HepG2 (cell line): ENCODE results near the gene COLEC12. TPM values are rescaled to one million over a fixed set of nuclear protein-coding genes. Genes with fewer than 3 reads are reported as not detected.

Experiments used
- ATAC-seq: fragments of 200-7000 bp; cut with Tn5 transposase; 3 replicates; pipeline ENCODE4 v1.9.1; 2020; ENCODE audit warnings: mild to moderate bottlenecking, moderate library complexity
- BruUV-seq: library from RNA; stranded (reverse); fragments of 400-500 nt; replicated peaks from 2 replicates; lab custom pipeline; 2021; lab: Mats Ljungman, UMichigan
- CTCF ChIA-PET: fragments of 300-600 bp; formaldehyde crosslinking; extraction: SDS; loops from one replicate; lab custom pipeline; 2021; ENCODE audit warnings: low total read pairs, inconsistent platforms, low intra/inter-chr PET ratio; lab: Yijun Ruan, JAX
- POLR2A ChIA-PET: fragments of 350-600 bp; sonication (Branson Sonifier 250); formaldehyde crosslinking; loops from one replicate; lab custom pipeline; 2020; ENCODE audit warnings: antibody characterized with exemption, inconsistent platforms; lab: Yijun Ruan, JAX
- DNase-seq: peaks from one replicate; pipeline ENCODE4 v3.0.0-alpha.2; 2015; ENCODE audit warnings: low spot score
- FAIRE-seq: peaks from 3 replicates; lab custom pipeline; 2011; peaks lifted over from hg19 to GRCh38; lab: Jason Lieb, UNC
- H2AFZ ChIP-seq: one replicate; pipeline ENCODE4 v1.6.1; 2011; ENCODE audit warnings: low read length, inconsistent platforms
- H3K27ac ChIP-seq: fragments of 300-600 bp; 3 replicates; pipeline ENCODE4 v1.8.0; 2011; ENCODE audit warnings: mixed run types, mild to moderate bottlenecking, mixed read lengths, low read length, inconsistent platforms; ENCODE audit not compliant: insufficient read depth; ENCODE audit errors: extremely low read length
- H3K27me3 ChIP-seq, 2 experiments: fragments of 200-600 bp in 1 of 2; 2 replicates in 1 of 2; 3 replicates in 1 of 2; pipeline versions ENCODE4 v1.6.0 to v1.8.0; 2011; ENCODE audit warnings: low read length in 2 of 2, mild to moderate bottlenecking in 2 of 2, moderate library complexity in 2 of 2, inconsistent platforms in 1 of 2; ENCODE audit not compliant: insufficient read depth in 2 of 2, control insufficient read depth in 1 of 2
- H3K36me3 ChIP-seq, 2 experiments: fragments of 200-600 bp in 1 of 2; replicated peaks in 1 of 2; 2 replicates in 1 of 2; 3 replicates in 1 of 2; pipeline versions ENCODE4 v1.5.1 to v1.8.0; 2011; ENCODE audit warnings: low read length in 2 of 2, inconsistent platforms in 1 of 2; ENCODE audit not compliant: insufficient read depth in 2 of 2, control insufficient read depth in 1 of 2
- H3K4me1 ChIP-seq: 2 replicates; pipeline ENCODE4 v1.5.1; 2012; ENCODE audit warnings: low read length, inconsistent platforms; ENCODE audit not compliant: insufficient read depth
- H3K4me2 ChIP-seq: 2 replicates; pipeline ENCODE4 v1.6.0; 2011; ENCODE audit warnings: low read depth, low read length, inconsistent platforms
- H3K4me3 ChIP-seq, 3 experiments: fragments of 200-600 bp in 1 of 3; sonication (generic), shearing (Covaris generic) in 1 of 3; replicated peaks in 1 of 3; 2 replicates each; pipeline ENCODE4 v1.5.1; 2011 to 2016; ENCODE audit warnings: low read length in 3 of 3, inconsistent platforms in 2 of 3, low read depth in 2 of 3, mild to moderate bottlenecking in 2 of 3, control low read depth in 1 of 3, mixed read lengths in 1 of 3; ENCODE audit not compliant: insufficient read depth in 1 of 3
- H3K79me2 ChIP-seq: one replicate; pipeline ENCODE4 v1.6.1; 2011; ENCODE audit warnings: low read length, inconsistent platforms; ENCODE audit not compliant: insufficient read depth
- H3K9ac ChIP-seq: 2 replicates; pipeline ENCODE4 v1.6.0; 2011; ENCODE audit warnings: mild to moderate bottlenecking, low read depth, low read length, inconsistent platforms; ENCODE audit not compliant: insufficient read depth
- H3K9me3 ChIP-seq: 2 replicates; pipeline ENCODE4 v1.5.1; 2012; ENCODE audit warnings: mild to moderate bottlenecking, low read length
- H4K20me1 ChIP-seq: 2 replicates; pipeline ENCODE4 v1.6.0; 2011; ENCODE audit warnings: inconsistent platforms, mild to moderate bottlenecking, low read length, moderate library complexity; ENCODE audit not compliant: insufficient read depth
- HMGXB4 ChIP-seq, 2 experiments: sonication (generic) in 1 of 2; formaldehyde crosslinking in 1 of 2; IDR thresholded peaks; 2 replicates each; pipeline versions ENCODE4 v1.4.0 to v1.6.1; 2018 to 2020; ENCODE audit warnings: missing genetic modification reagents in 2 of 2, borderline replicate concordance in 1 of 2, low read depth in 1 of 2, mild to moderate bottlenecking in 1 of 2, missing biosample characterization in 1 of 2
- MAFF ChIP-seq: IDR thresholded peaks from 2 replicates; pipeline ENCODE4 v1.6.1; 2011; ENCODE audit warnings: low read depth, low read length, improper control_type of control experiment
- NCOA1 ChIP-seq: sonication (generic); formaldehyde crosslinking; IDR thresholded peaks from 2 replicates; pipeline ENCODE4 v1.9.0; 2021; ENCODE audit warnings: missing genetic modification reagents
- NCOR1 ChIP-seq: fragments of 200-600 bp; sonication (generic); IDR thresholded peaks from 2 replicates; pipeline ENCODE4 v1.7.0; 2017; ENCODE audit warnings: antibody characterized with exemption, low read length, borderline replicate concordance
- NFE2L2 ChIP-seq: fragments of 150-350 bp; IDR thresholded peaks from 2 replicates; pipeline ENCODE4 v1.6.1; 2014; ENCODE audit warnings: low read length
- NR2F6 ChIP-seq, 2 experiments: IDR thresholded peaks; 2 replicates each; pipeline ENCODE4 v1.6.1; 2016; ENCODE audit warnings: antibody characterized with exemption in 1 of 2, mild to moderate bottlenecking in 1 of 2
- PCBP1 ChIP-seq: fragments of 200-400 bp; formaldehyde crosslinking; IDR thresholded peaks from 2 replicates; pipeline ENCODE4 v1.6.1; 2017; ENCODE audit warnings: mild to moderate bottlenecking, low read depth, low read length, borderline replicate concordance
- REST ChIP-seq, 2 experiments: IDR thresholded peaks; 2 replicates each; pipeline ENCODE4 v1.6.1; 2011 to 2012; ENCODE audit warnings: low read length in 2 of 2, borderline replicate concordance in 1 of 2, low read depth in 1 of 2, mild to moderate bottlenecking in 1 of 2, moderate library complexity in 1 of 2
- REXO4 ChIP-seq: sonication (generic); formaldehyde crosslinking; IDR thresholded peaks from 2 replicates; pipeline ENCODE4 v1.8.0; 2022; ENCODE audit warnings: missing genetic modification reagents, mild to moderate bottlenecking, borderline replicate concordance
- SMARCE1 ChIP-seq: fragments of 450-650 bp; IDR thresholded peaks from 2 replicates; pipeline ENCODE4 v1.6.1; 2017; ENCODE audit warnings: borderline replicate concordance
- SNAI1 ChIP-seq: sonication (generic); formaldehyde crosslinking; IDR thresholded peaks from 2 replicates; pipeline ENCODE4 v1.5.0; 2020; ENCODE audit warnings: mild to moderate bottlenecking, missing genetic modification reagents, borderline replicate concordance
- ZNF12 ChIP-seq: sonication (generic); formaldehyde crosslinking; IDR thresholded peaks from 2 replicates; pipeline ENCODE4 v1.5.0; 2020; ENCODE audit warnings: missing genetic modification reagents
- ZNF484 ChIP-seq: sonication (generic); formaldehyde crosslinking; IDR thresholded peaks from 2 replicates; pipeline ENCODE4 v1.5.1; 2020; ENCODE audit warnings: mild to moderate bottlenecking, low read depth, missing genetic modification reagents, borderline replicate concordance
- ZNF644 ChIP-seq: IDR thresholded peaks from 2 replicates; pipeline ENCODE4 v1.6.1; 2016; ENCODE audit warnings: low read depth
- WGBS: methylation state at CpG from one replicate; pipeline ENCODE4 v1.1.6; 2017; ENCODE audit warnings: low lambda C conversion rate; 5-methylcytosine and 5-hydroxymethylcytosine counted together
- in situ Hi-C: cut with HindIII; loops from 2 replicates; pipeline ENCODE4 v1.10.0; 2017; ENCODE audit warnings: low pct_unique_long_range_greater_than_20kb; ENCODE audit not compliant: extremely low pct_ligation_motif_present
- intact Hi-C: fragments of 100-400 bp; cut with micrococcal nuclease; formaldehyde crosslinking; loops from one replicate; pipeline ENCODE4 v1.10.0; 2022; ENCODE audit not compliant: unreplicated experiment
- polyA plus RNA-seq, 8 experiments: library from polyadenylated mRNA; depleted of rRNA in 3 of 8; stranded (reverse) in 7 of 8; unstranded in 1 of 8; fragments of >200 nt; fragmentation: Illumina TruSeq in 4 of 8; extraction: Trizol in 4 of 8; gene quantifications; 2 replicates each; pipeline versions ENCODE4 v1.2.1 to v1.2.3, GENCODE V29; 2011 to 2016; ENCODE audit warnings: low read depth in 4 of 8, missing spikeins in 1 of 8, mixed read lengths in 1 of 8; ENCODE audit not compliant: insufficient read depth in 1 of 8
- total RNA-seq, 5 experiments: library from RNA; depleted of rRNA; stranded (reverse); fragments of >200 nt; fragmentation: Illumina TruSeq; extraction: Trizol; gene quantifications; 2 replicates each; pipeline ENCODE4 v1.2.3, GENCODE V29; 2016; ENCODE audit warnings: low read depth in 1 of 5

COLEC12 gene
- total and polyA plus RNA-seq, 2 of the 13 experiments (the other 11 are each of a cell fraction or from before 2014, with no cell fraction given): 0.02 to 0.11 TPM

- WGBS: 37% methylated on average over 4 of the region's 4 CpGs
- DNase-seq: no peak
- H3K36me3 ChIP-seq: no peaks in the 10 kb centered on the region
- H3K9ac ChIP-seq: no peak overlapping the region
- ATAC-seq: no peak
- no peak overlapping the region for H2AFZ ChIP-seq
- FAIRE-seq: no peak
- no peak for TF ChIP-seq SNAI1
- TF ChIP-seq ZNF12 (CRISPR knock-in tag): no peak
- TF ChIP-seq REXO4: no peak
- no peak for TF ChIP-seq NR2F6 (IDR thresholded peaks at IDR 0.05)
- TF ChIP-seq NR2F6 (CRISPR knock-in tag; IDR thresholded peaks at IDR 0.05): no peak
- no peak for TF ChIP-seq HMGXB4 (CRISPR knock-in tag; IDR thresholded peaks at IDR 0.05; ENCODE audit: borderline replicate concordance in 1 of 2, low read depth in 1 of 2)
- TF ChIP-seq MAFF: no peak
- TF ChIP-seq SMARCE1: no peak
- TF ChIP-seq ZNF484 (CRISPR knock-in tag): no peak
- no peak for TF ChIP-seq PCBP1
- no peak for TF ChIP-seq REST (IDR thresholded peaks at IDR 0.05; ENCODE audit: borderline replicate concordance in 1 of 2, low read depth in 1 of 2, low read length in 2 of 2)
- no peak for TF ChIP-seq NCOA1 (CRISPR knock-in tag)
- no peak for TF ChIP-seq ZNF644 (CRISPR knock-in tag)
- no peak for TF ChIP-seq NFE2L2
- TF ChIP-seq NCOR1: no peak
- TF ChIP-seq, all 625 proteins: peak for 0
- Histone ChIP-seq H3K4me3 (no peak overlapping the region), H3K27ac (no peak overlapping the region), H3K27me3 (no peaks in the 10 kb centered on the region), H3K9me3 (no peaks in the 10 kb centered on the region), H3K79me2 (no peaks in the 10 kb centered on the region), H3K4me1 (peaks cover 13% of the 10 kb centered on the region), H3K4me2 (no peak overlapping the region), H4K20me1 (no peaks in the 10 kb centered on the region)
- CTCF ChIA-PET: no interaction called here
- POLR2A ChIA-PET: no interaction called here
- BruUV-seq: no TSS peak
- in situ Hi-C loops: no loop called here
- intact Hi-C loops: no loop called here
These were observed 43.1 kb upstream of the COLEC12 start for GRCh38 chr18:543447-544078.
